IMR-90 (cell line): Measurements from ENCODE around the gene PLLP. TPM values are rescaled to one million over a fixed set of nuclear protein-coding genes. Genes with fewer than 3 reads are reported as not detected.

ENCODE experiments used
- ATAC-seq: fragments of 200-7000 bp; cut with Tn5 transposase; 2 replicates; pipeline ENCODE4 v1.9.1; 2020; ENCODE audit warnings: low read depth, mild to moderate bottlenecking, moderate library complexity
- BruUV-seq: library from RNA; stranded (reverse); fragments of 400-500 nt; replicated peaks from 2 replicates; lab custom pipeline; 2021; lab: Mats Ljungman, UMichigan
- CTCF ChIA-PET: fragments of 300-600 bp; formaldehyde crosslinking; extraction: SDS; loops from one replicate; lab custom pipeline; 2021; ENCODE audit warnings: antibody characterized with exemption; lab: Yijun Ruan, JAX
- POLR2A ChIA-PET: fragments of 300-600 bp; sonication (Branson Sonifier 250); formaldehyde crosslinking; loops from one replicate; lab custom pipeline; 2022; ENCODE audit warnings: antibody characterized with exemption; ENCODE audit not compliant: unreplicated experiment; lab: Charles Lee
- DNase-seq: peaks from one replicate; pipeline ENCODE4 v3.0.0; 2013
- H2AFZ ChIP-seq: replicated peaks from 2 replicates; pipeline ENCODE3; 2013; ENCODE audit warnings: low read length, mild to moderate bottlenecking; ENCODE audit not compliant: poor library complexity
- H2AK5ac ChIP-seq: 2 replicates; pipeline ENCODE4 v1.6.1; 2013; ENCODE audit warnings: low read depth, low read length, inconsistent platforms
- H2AK9ac ChIP-seq: replicated peaks from 2 replicates; pipeline ENCODE3; 2013; ENCODE audit warnings: mild to moderate bottlenecking, low read depth, low read length, moderate library complexity; ENCODE audit not compliant: poor library complexity
- H2BK120ac ChIP-seq: 2 replicates; pipeline ENCODE4 v1.6.1; 2013; ENCODE audit warnings: low read depth, low read length, inconsistent platforms
- H2BK15ac ChIP-seq: 3 replicates; pipeline ENCODE4 v1.6.1; 2013; ENCODE audit warnings: low read depth, low read length, inconsistent platforms
- H2BK20ac ChIP-seq: 2 replicates; pipeline ENCODE4 v1.6.1; 2013; ENCODE audit warnings: low read depth, mild to moderate bottlenecking, inconsistent platforms, low read length, moderate library complexity
- H2BK5ac ChIP-seq: 2 replicates; pipeline ENCODE4 v1.6.1; 2013; ENCODE audit warnings: mild to moderate bottlenecking, low read depth, low read length, inconsistent platforms; ENCODE audit not compliant: poor library complexity, severe bottlenecking
- H3K14ac ChIP-seq: replicated peaks from 2 replicates; pipeline ENCODE4 v1.6.1; 2013; ENCODE audit warnings: low read depth, low read length, inconsistent platforms
- H3K18ac ChIP-seq: 2 replicates; pipeline ENCODE4 v1.6.1; 2013; ENCODE audit warnings: low read depth, low read length, control low read depth
- H3K23ac ChIP-seq: 2 replicates; pipeline ENCODE4 v1.6.1; 2013; ENCODE audit warnings: low read depth, low read length, inconsistent platforms
- H3K27ac ChIP-seq: 2 replicates; pipeline ENCODE4 v1.5.1; 2013; ENCODE audit warnings: mild to moderate bottlenecking, control low read depth, low read length; ENCODE audit not compliant: insufficient read depth
- H3K27me3 ChIP-seq: 2 replicates; pipeline ENCODE4 v1.6.1; 2013; ENCODE audit warnings: low read length; ENCODE audit not compliant: control insufficient read depth, insufficient read depth
- H3K36me3 ChIP-seq: 2 replicates; pipeline ENCODE4 v1.6.1; 2013; ENCODE audit warnings: low read length, mixed read lengths; ENCODE audit not compliant: control insufficient read depth, insufficient read depth
- H3K4ac ChIP-seq: 2 replicates; pipeline ENCODE4 v1.6.1; 2013; ENCODE audit warnings: low read depth, low read length, inconsistent platforms
- H3K4me1 ChIP-seq: 2 replicates; pipeline ENCODE4 v1.6.1; 2013; ENCODE audit warnings: low read length, mixed read lengths; ENCODE audit not compliant: control insufficient read depth, insufficient read depth
- H3K4me2 ChIP-seq: 2 replicates; pipeline ENCODE4 v1.6.1; 2013; ENCODE audit warnings: low read depth, mild to moderate bottlenecking, control low read depth, low read length, moderate library complexity
- H3K4me3 ChIP-seq: 2 replicates; pipeline ENCODE4 v1.5.1; 2013; ENCODE audit warnings: low read depth, mild to moderate bottlenecking, control low read depth, low read length, moderate library complexity; ENCODE audit not compliant: insufficient read depth
- H3K56ac ChIP-seq: 2 replicates; pipeline ENCODE4 v1.6.1; 2013; ENCODE audit warnings: low read length, inconsistent platforms; ENCODE audit not compliant: insufficient read depth; ENCODE audit errors: extremely low read depth
- H3K79me1 ChIP-seq, 2 experiments: 2 replicates each; pipeline ENCODE4 v1.6.1; 2013; ENCODE audit warnings: low read length in 2 of 2, inconsistent platforms in 1 of 2, low read depth in 1 of 2
- H3K9ac ChIP-seq: 2 replicates; pipeline ENCODE4 v1.6.1; 2013; ENCODE audit warnings: low read depth, low read length, control low read depth
- H3K9me1 ChIP-seq: 2 replicates; pipeline ENCODE4 v1.6.1; 2013; ENCODE audit warnings: low read length, inconsistent platforms; ENCODE audit not compliant: insufficient read depth
- H3K9me3 ChIP-seq: 2 replicates; pipeline ENCODE4 v1.6.1; 2013; ENCODE audit warnings: low read length; ENCODE audit not compliant: control insufficient read depth, insufficient read depth
- H4K20me1 ChIP-seq: 2 replicates; pipeline ENCODE4 v1.6.1; 2013; ENCODE audit warnings: low read length, inconsistent platforms; ENCODE audit not compliant: insufficient read depth
- H4K5ac ChIP-seq: 2 replicates; pipeline ENCODE4 v1.6.1; 2013; ENCODE audit warnings: mild to moderate bottlenecking, low read depth, low read length, control low read depth
- H4K8ac ChIP-seq, 2 experiments: 2 replicates each; pipeline ENCODE4 v1.6.1; 2013; ENCODE audit warnings: low read depth in 2 of 2, low read length in 2 of 2, control low read depth in 1 of 2, inconsistent platforms in 1 of 2
- H4K91ac ChIP-seq: 2 replicates; pipeline ENCODE4 v1.6.1; 2013; ENCODE audit warnings: low read depth, low read length, inconsistent platforms; ENCODE audit not compliant: insufficient read depth
- CEBPB ChIP-seq: IDR thresholded peaks from 2 replicates; pipeline ENCODE4 v1.6.1; 2012; ENCODE audit warnings: low read depth, low read length, improper control_type of control experiment
- FOS ChIP-seq: fragments of 150-350 bp; IDR thresholded peaks from 2 replicates; pipeline ENCODE4 v1.6.1; 2016; ENCODE audit warnings: low read depth, low read length
- MAZ ChIP-seq: IDR thresholded peaks from 2 replicates; pipeline ENCODE4 v1.6.1; 2012; ENCODE audit warnings: low read depth, mild to moderate bottlenecking, low read length, improper control_type of control experiment, moderate library complexity, borderline replicate concordance
- MXI1 ChIP-seq: IDR thresholded peaks from 2 replicates; pipeline ENCODE4 v1.6.1; 2012; ENCODE audit warnings: low read depth, mild to moderate bottlenecking, low read length, moderate library complexity, borderline replicate concordance
- RAD21 ChIP-seq: IDR thresholded peaks from 2 replicates; pipeline ENCODE4 v1.6.1; 2012; ENCODE audit warnings: low read length, improper control_type of control experiment
- RCOR1 ChIP-seq: IDR thresholded peaks from 2 replicates; pipeline ENCODE4 v1.6.1; 2012; ENCODE audit warnings: mild to moderate bottlenecking, low read length, improper control_type of control experiment; ENCODE audit not compliant: insufficient replicate concordance
- WGBS, 2 experiments: methylation state at CpG; one replicate each; pipeline versions ENCODE4 v1.1.5 to v1.1.7; 2013; ENCODE audit warnings: missing lambda C conversion rate in 2 of 2; ENCODE audit not compliant: insufficient read length in 1 of 2; ENCODE audit errors: extremely low coverage in 2 of 2; 5-methylcytosine and 5-hydroxymethylcytosine counted together
- dilution Hi-C: fragments of 300-500 bp; cut with HindIII; formaldehyde crosslinking; loops from one replicate; pipeline ENCODE4 v1.14.3; 2018; ENCODE audit warnings: low sequenced_read_pairs; ENCODE audit not compliant: unreplicated experiment
- in situ Hi-C: fragments of 300-500 bp; cut with MboI; formaldehyde crosslinking; loops from 3 replicates; pipeline ENCODE4 v1.14.3; 2019; ENCODE audit warnings: low sequenced_read_pairs, inconsistent platforms, mixed read lengths
- intact Hi-C: fragments of 100-400 bp; cut with micrococcal nuclease; formaldehyde crosslinking; loops from 2 replicates; pipeline ENCODE4 v1.10.0; 2022
- polyA plus RNA-seq, 3 experiments: library from polyadenylated mRNA; depleted of rRNA; stranded (reverse); fragments of >200 nt; gene quantifications; 2 replicates each; pipeline ENCODE4 v1.2.3, GENCODE V29; 2012; ENCODE audit warnings: low replicate concordance in 1 of 3
- total RNA-seq: library from RNA; depleted of rRNA; stranded (reverse); fragments of >200 nt; gene quantifications from 2 replicates; pipeline ENCODE4 v1.2.3, GENCODE V29; 2012
- TF ChIP-seq, protein P1 (sequence below): fragments of 150-350 bp; IDR thresholded peaks from 2 replicates; pipeline ENCODE4 v1.6.1; 2016; ENCODE audit warnings: low read depth, mild to moderate bottlenecking, low read length, moderate library complexity, borderline replicate concordance
- TF ChIP-seq, protein P2 (sequence below): conservative IDR thresholded peaks from 2 replicates; pipeline ENCODE4 v1.5.1; 2012; ENCODE audit warnings: mild to moderate bottlenecking, low read depth, low read length, improper control_type of control experiment

PLLP gene
- total and polyA plus RNA-seq, 2 of the 4 experiments (the other 2 are of a cell fraction), result 0.05 TPM; not detected in 1

DNA sequence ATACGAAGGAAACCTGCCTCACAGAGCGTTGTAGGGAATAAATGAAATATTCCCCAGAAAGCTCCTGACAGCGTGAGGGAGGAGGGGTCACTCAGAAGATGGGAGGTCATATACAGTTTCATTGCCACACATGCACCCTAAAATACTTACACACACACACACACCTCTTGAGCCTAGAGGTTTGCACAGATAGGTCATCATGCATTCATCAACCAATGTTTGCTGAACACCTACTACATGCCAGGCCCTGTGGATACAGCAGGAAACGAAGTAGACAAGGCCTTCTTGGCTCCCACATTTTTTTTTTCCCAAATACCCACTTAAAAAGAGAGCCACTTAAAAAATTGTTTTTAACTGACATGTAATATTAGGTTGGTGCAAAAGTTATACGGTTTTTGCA lies 907 bp upstream of the PLLP start:
- ATAC-seq, result no peak
- H3K56ac ChIP-seq, result no peak overlapping the region
- H3K14ac ChIP-seq, result no peak overlapping the region
- no peak overlapping the region for H2BK120ac ChIP-seq
- no peak overlapping the region for H2BK15ac ChIP-seq
- H3K4me1 ChIP-seq, result peaks cover 4% of the 10 kb centered on the region; the same call in 1 of the 2 replicates
- no peak overlapping the region for H2BK20ac ChIP-seq
- no peak overlapping the region for H3K9ac ChIP-seq
- H3K79me1 ChIP-seq, result no peaks in the 10 kb centered on the region
- no peak overlapping the region for H3K4me3 ChIP-seq
- no peaks in the 10 kb centered on the region for H3K9me3 ChIP-seq
- POLR2A ChIA-PET, result no interaction called here
- H3K18ac ChIP-seq, result no peak overlapping the region
- no peak for TF ChIP-seq MXI1
- no peak for TF ChIP-seq RAD21
- TF ChIP-seq RCOR1, result no peak
- TF ChIP-seq, protein P1, sequence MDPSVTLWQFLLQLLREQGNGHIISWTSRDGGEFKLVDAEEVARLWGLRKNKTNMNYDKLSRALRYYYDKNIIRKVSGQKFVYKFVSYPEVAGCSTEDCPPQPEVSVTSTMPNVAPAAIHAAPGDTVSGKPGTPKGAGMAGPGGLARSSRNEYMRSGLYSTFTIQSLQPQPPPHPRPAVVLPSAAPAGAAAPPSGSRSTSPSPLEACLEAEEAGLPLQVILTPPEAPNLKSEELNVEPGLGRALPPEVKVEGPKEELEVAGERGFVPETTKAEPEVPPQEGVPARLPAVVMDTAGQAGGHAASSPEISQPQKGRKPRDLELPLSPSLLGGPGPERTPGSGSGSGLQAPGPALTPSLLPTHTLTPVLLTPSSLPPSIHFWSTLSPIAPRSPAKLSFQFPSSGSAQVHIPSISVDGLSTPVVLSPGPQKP, result no peak
- no peak for TF ChIP-seq MAZ
- TF ChIP-seq, protein P2, sequence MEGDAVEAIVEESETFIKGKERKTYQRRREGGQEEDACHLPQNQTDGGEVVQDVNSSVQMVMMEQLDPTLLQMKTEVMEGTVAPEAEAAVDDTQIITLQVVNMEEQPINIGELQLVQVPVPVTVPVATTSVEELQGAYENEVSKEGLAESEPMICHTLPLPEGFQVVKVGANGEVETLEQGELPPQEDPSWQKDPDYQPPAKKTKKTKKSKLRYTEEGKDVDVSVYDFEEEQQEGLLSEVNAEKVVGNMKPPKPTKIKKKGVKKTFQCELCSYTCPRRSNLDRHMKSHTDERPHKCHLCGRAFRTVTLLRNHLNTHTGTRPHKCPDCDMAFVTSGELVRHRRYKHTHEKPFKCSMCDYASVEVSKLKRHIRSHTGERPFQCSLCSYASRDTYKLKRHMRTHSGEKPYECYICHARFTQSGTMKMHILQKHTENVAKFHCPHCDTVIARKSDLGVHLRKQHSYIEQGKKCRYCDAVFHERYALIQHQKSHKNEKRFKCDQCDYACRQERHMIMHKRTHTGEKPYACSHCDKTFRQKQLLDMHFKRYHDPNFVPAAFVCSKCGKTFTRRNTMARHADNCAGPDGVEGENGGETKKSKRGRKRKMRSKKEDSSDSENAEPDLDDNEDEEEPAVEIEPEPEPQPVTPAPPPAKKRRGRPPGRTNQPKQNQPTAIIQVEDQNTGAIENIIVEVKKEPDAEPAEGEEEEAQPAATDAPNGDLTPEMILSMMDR, result no peak
- no peak for TF ChIP-seq CEBPB
- TF ChIP-seq FOS, result no peak
- no CpG with 5 or more reads among the region's 5 CpGs for WGBS, 2 experiments
- no peak for DNase-seq
- no peak overlapping the region for H3K23ac ChIP-seq
- H3K9me1 ChIP-seq, result no peaks in the 10 kb centered on the region
- no peak overlapping the region for H2AFZ ChIP-seq
- H3K4ac ChIP-seq, result no peak overlapping the region
- H4K20me1 ChIP-seq, result peaks cover 3% of the 10 kb centered on the region; the same call in 1 of the 2 replicates
- H2AK5ac ChIP-seq, result no peak overlapping the region
- H2AK9ac ChIP-seq, result no peak overlapping the region
- BruUV-seq, result no TSS peak
- intact Hi-C loops (no loop called here), in situ Hi-C loops (no loop called here), dilution Hi-C loops (no loop called here)
- peaks cover 48% of the 10 kb centered on the region for H3K27me3 ChIP-seq
- H4K8ac ChIP-seq, result no peak overlapping the region
- H2BK5ac ChIP-seq, result no peak overlapping the region
- no peak overlapping the region for H3K4me2 ChIP-seq
- no peak overlapping the region for H4K5ac ChIP-seq
- CTCF ChIA-PET, result no interaction called here
- no peaks in the 10 kb centered on the region for H3K36me3 ChIP-seq
- H3K27ac ChIP-seq, result no peak overlapping the region
- no peak overlapping the region for H4K91ac ChIP-seq
